Glomerular endothelial cell (primary cell): ENCODE data around the gene ADARB2. TPM values are rescaled to one million over a fixed set of nuclear protein-coding genes. Genes with fewer than 3 reads are reported as not detected.
"Not testable (repeated sequence)": the region's sequence is repeated elsewhere in the genome, so short reads cannot be mapped to it uniquely, and the experiment has no call there.

Experiments used
- DNase-seq: peaks from one replicate; pipeline ENCODE4 v3.0.0-alpha.2; 2011; ENCODE audit warnings: low read depth, low spot score; ENCODE audit errors: extremely low read depth
- total RNA-seq: library from RNA; depleted of rRNA; stranded (reverse); fragments of >200 nt; gene quantifications from 2 replicates; pipeline ENCODE4 v1.2.3, GENCODE V29; 2015

ADARB2 gene
- total RNA-seq, 1 donor from 2014 or later = 0.23 TPM

- no peak for DNase-seq
These were observed 334.4 kb downstream of the ADARB2 start for GRCh38 chr10:1402816-1403507.

GRCh38 chr10:1402016-1402770, 335.1 kb downstream of the ADARB2 start:
- no peak for DNase-seq

- no peak for DNase-seq
These were observed 336.0 kb downstream of the ADARB2 start for GRCh38 chr10:1401071-1401965.

GRCh38 chr10:1400101-1401070, 336.9 kb downstream of the ADARB2 start:
- no peak for DNase-seq

- no peak for DNase-seq
These were observed 337.8 kb downstream of the ADARB2 start for GRCh38 chr10:1399431-1400100.

GRCh38 chr10:1398626-1399410, 338.5 kb downstream of the ADARB2 start:
- no peak for DNase-seq

- not testable (repeated sequence) for DNase-seq
These were observed 339.2 kb downstream of the ADARB2 start for GRCh38 chr10:1398116-1398515.

GRCh38 chr10:1396297-1396635, 341.1 kb downstream of the ADARB2 start:
- DNase-seq = no peak

GRCh38 chr10:1395481-1396296, 341.6 kb downstream of the ADARB2 start:
- DNase-seq = no peak

- no peak for DNase-seq
These were observed 342.3 kb downstream of the ADARB2 start for GRCh38 chr10:1395025-1395480.

- DNase-seq = no peak
These were observed 343.0 kb downstream of the ADARB2 start for GRCh38 chr10:1394155-1394912.

- no peak for DNase-seq
These were observed 343.8 kb downstream of the ADARB2 start for GRCh38 chr10:1393481-1393880.

- no peak for DNase-seq
These were observed 345.2 kb downstream of the ADARB2 start for GRCh38 chr10:1392127-1392526.

GRCh38 chr10:1390200-1390599, 347.1 kb downstream of the ADARB2 start:
- DNase-seq = no peak

GRCh38 chr10:1384026-1384425, 353.3 kb downstream of the ADARB2 start:
- no peak for DNase-seq

GRCh38 chr10:1382711-1383110, 354.6 kb downstream of the ADARB2 start:
- DNase-seq = no peak

- no peak for DNase-seq
These were observed 356.0 kb downstream of the ADARB2 start for GRCh38 chr10:1381339-1381738.
